Measurements from ENCODE around the gene DDX11.

DDX11 gene

GRCh38 chr12:31035967-31036665 lies 37.5 kb upstream of the DDX11 start:
- H3K4me2 ChIP-seq (ENCODE audit: low read depth, low read length), result no peak overlapping the region
- TF ChIP-seq CTCF (IDR thresholded peaks at IDR 0.05; ENCODE audit: low read length) (no peak), EZH2 (optimal IDR thresholded peaks at IDR 0.05; ENCODE audit: low read depth, low read length) (no peak), EZH2phosphoT487 (IDR thresholded peaks at IDR 0.05; ENCODE audit: low read length) (no peak)

DNA sequence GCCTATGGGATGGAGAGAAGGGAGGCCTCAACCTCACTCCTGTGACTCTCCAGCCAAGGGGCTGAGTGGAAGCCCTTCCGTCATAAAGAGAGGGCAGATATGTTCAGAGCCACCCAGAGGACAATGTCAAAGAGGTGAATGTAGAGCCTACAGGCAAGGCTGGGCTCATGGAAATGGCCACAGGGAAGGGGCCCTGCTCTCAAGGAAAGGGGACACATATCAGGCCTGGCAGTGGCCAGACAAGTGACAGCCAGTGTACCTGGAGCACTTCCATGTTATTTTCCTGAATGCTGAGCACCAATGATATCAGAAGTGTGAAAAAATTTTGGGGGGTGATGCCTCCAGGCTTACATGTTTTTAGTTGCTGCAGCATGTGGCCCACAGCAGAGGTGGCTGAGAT lies 36.6 kb upstream of the DDX11 start:
- TF ChIP-seq EZH2phosphoT487 (IDR thresholded peaks at IDR 0.05; ENCODE audit: low read length) (no peak), EZH2 (optimal IDR thresholded peaks at IDR 0.05; ENCODE audit: low read depth, low read length) (no peak), CTCF (IDR thresholded peaks at IDR 0.05; ENCODE audit: low read length) (no peak)
- no peaks in the 10 kb centered on the region for H4K20me1 ChIP-seq (ENCODE audit: insufficient read depth, low read length)
- H3K4me3 ChIP-seq (ENCODE audit: low read length), result no peak overlapping the region
- H3F3A ChIP-seq (ENCODE audit: insufficient read depth, low read length), result no peaks in the 10 kb centered on the region
- H2AFZ ChIP-seq (ENCODE audit: low read length), result no peak overlapping the region
- H3K27me3 ChIP-seq (replicated peaks; ENCODE audit: insufficient read depth, low read length), result no peaks in the 10 kb centered on the region
- no peaks in the 10 kb centered on the region for H3K79me2 ChIP-seq (ENCODE audit: low read length)
- H3K9ac ChIP-seq (ENCODE audit: low read length), result no peak overlapping the region
- H3K9me2 ChIP-seq (replicated peaks; ENCODE audit: insufficient read depth, low read length), result no peaks in the 10 kb centered on the region
- no peak for DNase-seq
- H3K36me3 ChIP-seq (replicated peaks; ENCODE audit: insufficient read depth, low read length), result no peaks in the 10 kb centered on the region
- no peak overlapping the region for H3K4me2 ChIP-seq (ENCODE audit: low read depth, low read length)
- H3K27ac ChIP-seq (ENCODE audit: low read length), result no peak overlapping the region
- H3K9me3 ChIP-seq (replicated peaks; ENCODE audit: insufficient read depth, low read length), result no peaks in the 10 kb centered on the region
- H3K4me1 ChIP-seq (ENCODE audit: low read length), result peaks cover 2% of the 10 kb centered on the region

More at GRCh38 chr12:31035967-31036665, 37.5 kb upstream of the DDX11 start:
- Histone ChIP-seq H3K9ac (ENCODE audit: low read length) (no peak overlapping the region), H3K79me2 (ENCODE audit: low read length) (no peaks in the 10 kb centered on the region), H3K27me3 (replicated peaks; ENCODE audit: insufficient read depth, low read length) (no peaks in the 10 kb centered on the region), H2AFZ (ENCODE audit: low read length) (no peak overlapping the region), H3K9me2 (replicated peaks; ENCODE audit: insufficient read depth, low read length) (no peaks in the 10 kb centered on the region), H3F3A (ENCODE audit: insufficient read depth, low read length) (no peaks in the 10 kb centered on the region), H3K27ac (ENCODE audit: low read length) (no peak overlapping the region), H3K9me3 (replicated peaks; ENCODE audit: insufficient read depth, low read length) (no peaks in the 10 kb centered on the region), H3K4me3 (ENCODE audit: low read length) (no peak overlapping the region), H3K36me3 (replicated peaks; ENCODE audit: insufficient read depth, low read length) (no peaks in the 10 kb centered on the region), H3K4me1 (ENCODE audit: low read length) (peaks cover 11% of the 10 kb centered on the region), H4K20me1 (ENCODE audit: insufficient read depth, low read length) (no peaks in the 10 kb centered on the region)
- no peak for DNase-seq

DNA sequence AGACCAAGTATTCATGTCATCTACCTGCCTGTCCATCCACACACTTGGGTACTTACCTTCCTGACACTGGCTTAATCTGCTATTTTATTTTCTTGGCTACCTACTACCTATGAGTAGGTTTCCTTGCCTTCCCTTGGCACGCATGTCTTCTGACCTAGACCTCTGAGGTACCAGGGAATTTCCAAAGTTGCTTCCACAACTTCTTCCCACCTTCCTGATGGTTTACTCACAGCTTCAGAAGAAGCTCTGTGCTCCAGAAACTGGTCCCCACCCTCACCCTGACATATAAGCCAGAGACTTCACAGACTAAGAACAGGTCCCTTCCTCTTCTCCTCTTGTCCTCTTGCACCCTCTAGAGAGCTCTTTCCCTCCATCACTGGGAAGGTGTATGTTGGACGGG lies 35.7 kb upstream of the DDX11 start:
- no peaks in the 10 kb centered on the region for H3K27me3 ChIP-seq (replicated peaks; ENCODE audit: insufficient read depth, low read length)
- TF ChIP-seq EZH2phosphoT487 (IDR thresholded peaks at IDR 0.05; ENCODE audit: low read length), result no peak
- no peak for TF ChIP-seq EZH2 (optimal IDR thresholded peaks at IDR 0.05; ENCODE audit: low read depth, low read length)
- TF ChIP-seq CTCF (IDR thresholded peaks at IDR 0.05; ENCODE audit: low read length), result no peak
- H4K20me1 ChIP-seq (ENCODE audit: insufficient read depth, low read length), result no peaks in the 10 kb centered on the region
- no peak overlapping the region for H2AFZ ChIP-seq (ENCODE audit: low read length)
- no peak overlapping the region for H3K9ac ChIP-seq (ENCODE audit: low read length)
- H3K9me3 ChIP-seq (replicated peaks; ENCODE audit: insufficient read depth, low read length), result no peaks in the 10 kb centered on the region
- no peak overlapping the region for H3K4me3 ChIP-seq (ENCODE audit: low read length)
- H3K4me2 ChIP-seq (ENCODE audit: low read depth, low read length), result no peak overlapping the region
- H3K27ac ChIP-seq (ENCODE audit: low read length), result no peak overlapping the region
- H3K79me2 ChIP-seq (ENCODE audit: low read length), result no peaks in the 10 kb centered on the region
- H3K36me3 ChIP-seq (replicated peaks; ENCODE audit: insufficient read depth, low read length), result no peaks in the 10 kb centered on the region
- no peaks in the 10 kb centered on the region for H3K9me2 ChIP-seq (replicated peaks; ENCODE audit: insufficient read depth, low read length)
- no peak for DNase-seq
- no peaks in the 10 kb centered on the region for H3F3A ChIP-seq (ENCODE audit: insufficient read depth, low read length)
- no peaks in the 10 kb centered on the region for H3K4me1 ChIP-seq (ENCODE audit: low read length)

All from MM.1S (cell line).